Measurements from ENCODE around the gene LGALS3.

LGALS3 gene

GRCh38 chr14:55114720-55115119 lies 14.3 kb upstream of the LGALS3 start:
- no peak for DNase-seq (ENCODE audit: low spot score)
- TF ChIP-seq CTCF (IDR thresholded peaks at IDR 0.05; ENCODE audit: extremely low read depth, insufficient read depth, missing control alignments): no peak
- in situ Hi-C loops (cut with MboI; ENCODE audit: low pct_unique_long_range_greater_than_20kb, low sequenced_read_pairs, unreplicated experiment): no loop called here

GRCh38 chr14:55115460-55115859 lies 13.6 kb upstream of the LGALS3 start:
- in situ Hi-C loops (cut with MboI; ENCODE audit: low pct_unique_long_range_greater_than_20kb, low sequenced_read_pairs, unreplicated experiment): no loop called here
- no peak for TF ChIP-seq CTCF (IDR thresholded peaks at IDR 0.05; ENCODE audit: extremely low read depth, insufficient read depth, missing control alignments)
- no peak for DNase-seq (ENCODE audit: low spot score)

- DNase-seq (ENCODE audit: low spot score): no peak
- no peak for TF ChIP-seq CTCF (IDR thresholded peaks at IDR 0.05; ENCODE audit: extremely low read depth, insufficient read depth, missing control alignments)
- in situ Hi-C loops (cut with MboI; ENCODE audit: low pct_unique_long_range_greater_than_20kb, low sequenced_read_pairs, unreplicated experiment): no loop called here
Measured at GRCh38 chr14:55115861-55116245, 13.2 kb upstream of the LGALS3 start.

GRCh38 chr14:55116246-55117030 lies 12.6 kb upstream of the LGALS3 start:
- no peak for DNase-seq (ENCODE audit: low spot score)
- TF ChIP-seq CTCF (IDR thresholded peaks at IDR 0.05; ENCODE audit: extremely low read depth, insufficient read depth, missing control alignments): no peak
- in situ Hi-C loops (cut with MboI; ENCODE audit: low pct_unique_long_range_greater_than_20kb, low sequenced_read_pairs, unreplicated experiment): no loop called here

GRCh38 chr14:55117803-55118441 lies 11.1 kb upstream of the LGALS3 start:
- in situ Hi-C loops (cut with MboI; ENCODE audit: low pct_unique_long_range_greater_than_20kb, low sequenced_read_pairs, unreplicated experiment): no loop called here
- no peak for TF ChIP-seq CTCF (IDR thresholded peaks at IDR 0.05; ENCODE audit: extremely low read depth, insufficient read depth, missing control alignments)
- DNase-seq (ENCODE audit: low spot score): no peak

- in situ Hi-C loops (cut with MboI; ENCODE audit: low pct_unique_long_range_greater_than_20kb, low sequenced_read_pairs, unreplicated experiment): no loop called here
- no peak for TF ChIP-seq CTCF (IDR thresholded peaks at IDR 0.05; ENCODE audit: extremely low read depth, insufficient read depth, missing control alignments)
Measured at GRCh38 chr14:55118761-55119160, 10.3 kb upstream of the LGALS3 start.

More at GRCh38 chr14:55118761-55119160, 10.3 kb upstream of the LGALS3 start:
- DNase-seq (ENCODE audit: low spot score): no peak

Measured in GM13977 (cell line).